ENCODE data around the gene SLC19A1. TPM values are rescaled to one million over a fixed set of nuclear protein-coding genes. Genes with fewer than 3 reads are reported as not detected.

Gene SLC19A1
- total and polyA plus RNA-seq, 7 donors, result 1.4 to 3.8 (median 2.3) TPM

- H3K4me1 ChIP-seq, result no peaks in the 10 kb centered on the region
- ATAC-seq (no peak), DNase-seq (peak; percentile 12 to 32)
- intact Hi-C loops (cut with DNase I), result no loop called here
- no peak overlapping the region for H3K27ac ChIP-seq
- H3K36me3 ChIP-seq (ENCODE audit: insufficient read depth in 1 of 2, low read depth in 1 of 2), result peaks cover 0 to 5% of the 10 kb centered on the region in 2 donors
- H3K9me3 ChIP-seq, result no peaks in the 10 kb centered on the region
- peaks cover 0 to 5% (median 2%) of the 10 kb centered on the region in 3 donors for H3K27me3 ChIP-seq (ENCODE audit: insufficient read depth in 3 of 3, low read length in 2 of 3)
- TF ChIP-seq CTCF (IDR thresholded peaks at IDR 0.05), result no peak
- no peak overlapping the region for H3K4me3 ChIP-seq
- WGBS, 3 donors, result 88 to 92% (median 91%) methylated on average over 27 to 30 of the region's 30 CpGs
Observed at GRCh38 chr21:45494851-45495680, 47.2 kb downstream of the SLC19A1 start.

GRCh38 chr21:45494135-45494850 lies 47.9 kb downstream of the SLC19A1 start:
- intact Hi-C loops (cut with DNase I), result no loop called here
- ATAC-seq, result no peak

GRCh38 chr21:45493401-45494001 lies 48.7 kb downstream of the SLC19A1 start:
- Histone ChIP-seq H3K4me1 (no peaks in the 10 kb centered on the region), H3K27ac (no peak overlapping the region), H3K4me3 (no peak overlapping the region), H3K9me3 (no peaks in the 10 kb centered on the region), H3K36me3 (ENCODE audit: insufficient read depth in 1 of 2, low read depth in 1 of 2) (peaks cover 0 to 5% of the 10 kb centered on the region in 2 donors), H3K27me3 (ENCODE audit: insufficient read depth in 3 of 3, low read length in 2 of 3) (peaks cover 0 to 5% (median 2%) of the 10 kb centered on the region in 3 donors)
- DNase-seq (no peak), ATAC-seq (no peak)
- TF ChIP-seq CTCF (IDR thresholded peaks at IDR 0.05), result no peak
- WGBS, 3 donors, result 91 to 94% (median 92%) methylated on average over 19 to 21 of the region's 21 CpGs
- intact Hi-C loops (cut with DNase I), result no loop called here

More at GRCh38 chr21:45494135-45494850, 47.9 kb downstream of the SLC19A1 start:
- no peak for TF ChIP-seq CTCF (IDR thresholded peaks at IDR 0.05)
- Histone ChIP-seq H3K4me3 (no peak overlapping the region), H3K9me3 (no peaks in the 10 kb centered on the region), H3K27ac (no peak overlapping the region), H3K4me1 (no peaks in the 10 kb centered on the region), H3K27me3 (ENCODE audit: insufficient read depth in 3 of 3, low read length in 2 of 3) (peaks cover 0 to 5% (median 2%) of the 10 kb centered on the region in 3 donors), H3K36me3 (ENCODE audit: insufficient read depth in 1 of 2, low read depth in 1 of 2) (peaks cover 0 to 5% of the 10 kb centered on the region in 2 donors)
- 91 to 93% (median 92%) methylated on average over 23 to 27 of the region's 27 CpGs for WGBS, 3 donors
- DNase-seq, result peak; percentile 6 to 28

GRCh38 chr21:45492765-45493164 lies 49.5 kb downstream of the SLC19A1 start:
- Histone ChIP-seq H3K36me3 (ENCODE audit: insufficient read depth in 1 of 2, low read depth in 1 of 2) (peaks cover 0 to 5% of the 10 kb centered on the region in 2 donors), H3K27ac (no peak overlapping the region), H3K27me3 (ENCODE audit: insufficient read depth in 3 of 3, low read length in 2 of 3) (peaks cover 0 to 5% (median 2%) of the 10 kb centered on the region in 3 donors), H3K9me3 (no peaks in the 10 kb centered on the region), H3K4me1 (no peaks in the 10 kb centered on the region), H3K4me3 (no peak overlapping the region)
- intact Hi-C loops (cut with DNase I), result no loop called here
- DNase-seq (no peak), ATAC-seq (no peak)
- WGBS, 3 donors, result 89 to 92% (median 90%) methylated on average over 13 to 20 of the region's 20 CpGs
- TF ChIP-seq CTCF (IDR thresholded peaks at IDR 0.05), result no peak
